Omental fat pad (tissue), 4 donors: Measurements from ENCODE around the gene MEX3D. TPM values are rescaled to one million over a fixed set of nuclear protein-coding genes. Genes with fewer than 3 reads are reported as not detected.
"Not testable (repeated sequence)": the region's sequence is repeated elsewhere in the genome, so short reads cannot be mapped to it uniquely, and the experiment has no call there.

Experiments used
- ATAC-seq: fragments of 150-250 bp; one replicate; pipeline ENCODE4 v1.9.1; 2016; ENCODE audit warnings: mild to moderate bottlenecking, moderate library complexity; ENCODE audit not compliant: low FRiP score
- DNase-seq: peaks from one replicate; pipeline ENCODE4 v3.0.0-alpha.2; 2019; ENCODE audit warnings: low spot score
- total RNA-seq, 4 donors: library from RNA; depleted of rRNA; stranded (reverse); fragments of >200 nt; gene quantifications; one replicate each; pipeline ENCODE4 v1.1.0, GENCODE V29; 2016
- TF ChIP-seq, protein P1 (sequence below), 3 donors: fragments of 450-650 bp; IDR thresholded peaks; one replicate each; pipeline ENCODE4 v1.5.1; 2016 to 2017; ENCODE audit warnings: antibody characterized with exemption in 3 of 3, mild to moderate bottlenecking in 3 of 3, moderate library complexity in 2 of 3

The MEX3D gene
- total RNA-seq, 4 donors from 2014 or later: 3.3 to 10.2 (median 7.7) TPM

- ATAC-seq (no peak), DNase-seq (no peak)
- TF ChIP-seq, protein P1, sequence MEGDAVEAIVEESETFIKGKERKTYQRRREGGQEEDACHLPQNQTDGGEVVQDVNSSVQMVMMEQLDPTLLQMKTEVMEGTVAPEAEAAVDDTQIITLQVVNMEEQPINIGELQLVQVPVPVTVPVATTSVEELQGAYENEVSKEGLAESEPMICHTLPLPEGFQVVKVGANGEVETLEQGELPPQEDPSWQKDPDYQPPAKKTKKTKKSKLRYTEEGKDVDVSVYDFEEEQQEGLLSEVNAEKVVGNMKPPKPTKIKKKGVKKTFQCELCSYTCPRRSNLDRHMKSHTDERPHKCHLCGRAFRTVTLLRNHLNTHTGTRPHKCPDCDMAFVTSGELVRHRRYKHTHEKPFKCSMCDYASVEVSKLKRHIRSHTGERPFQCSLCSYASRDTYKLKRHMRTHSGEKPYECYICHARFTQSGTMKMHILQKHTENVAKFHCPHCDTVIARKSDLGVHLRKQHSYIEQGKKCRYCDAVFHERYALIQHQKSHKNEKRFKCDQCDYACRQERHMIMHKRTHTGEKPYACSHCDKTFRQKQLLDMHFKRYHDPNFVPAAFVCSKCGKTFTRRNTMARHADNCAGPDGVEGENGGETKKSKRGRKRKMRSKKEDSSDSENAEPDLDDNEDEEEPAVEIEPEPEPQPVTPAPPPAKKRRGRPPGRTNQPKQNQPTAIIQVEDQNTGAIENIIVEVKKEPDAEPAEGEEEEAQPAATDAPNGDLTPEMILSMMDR (IDR thresholded peaks at IDR 0.05): no peak
These were observed 44.5 kb downstream of the MEX3D start, which contains the start of gene PLK5 for GRCh38 chr19:1523412-1524286. TSS of gene PLK5 (plus strand) at chr19:1524077. CDS start at chr19:1526997, 2,920 bp downstream.

DNA sequence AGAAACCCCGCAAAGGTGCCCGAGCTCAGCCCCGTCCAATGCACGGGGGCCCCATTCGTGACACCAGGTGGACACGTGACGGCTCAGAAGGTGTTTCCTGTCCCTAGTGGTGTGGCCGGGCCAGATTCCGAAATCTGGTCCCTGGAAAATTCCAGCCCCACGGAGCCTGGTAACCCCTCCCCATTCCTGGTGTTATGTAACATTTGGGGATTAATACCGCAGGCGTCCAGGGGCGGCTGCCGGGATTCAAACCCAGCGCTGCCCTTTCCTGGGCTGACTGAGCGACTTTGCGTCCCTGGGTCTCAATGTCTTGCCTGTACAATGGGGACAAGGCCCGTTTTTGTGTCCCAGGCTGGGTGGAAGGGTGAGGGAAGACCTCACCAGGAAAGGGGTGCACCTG lies 45.3 kb downstream of the MEX3D start:
- DNase-seq (no peak), ATAC-seq (no peak)
- TF ChIP-seq, protein P1 (IDR thresholded peaks at IDR 0.05): no peak

GRCh38 chr19:1522061-1522460 lies 46.1 kb downstream of the MEX3D start:
- TF ChIP-seq, protein P1 (IDR thresholded peaks at IDR 0.05): no peak
- DNase-seq (no peak), ATAC-seq (no peak)

DNA sequence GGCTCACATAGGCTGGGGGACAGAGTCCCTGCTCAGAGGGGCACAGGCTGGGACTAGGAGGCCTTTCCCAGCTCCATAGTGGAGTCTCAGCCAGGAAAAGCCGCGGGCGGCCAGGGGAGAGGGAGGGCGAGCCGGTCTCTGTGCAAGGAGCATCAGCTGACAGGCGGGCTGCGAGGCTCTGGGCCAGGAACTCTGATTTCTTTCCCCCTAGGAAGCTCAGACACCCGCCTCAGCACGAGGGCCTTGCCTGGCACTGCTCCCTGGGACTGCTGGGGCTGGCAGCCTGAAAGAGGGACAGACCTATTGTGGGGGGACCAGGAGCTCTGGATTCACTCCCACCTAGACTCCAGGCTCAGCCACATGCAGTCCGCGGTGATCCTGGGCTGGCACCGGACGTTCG lies 46.5 kb downstream of the MEX3D start:
- no peak for ATAC-seq
- TF ChIP-seq, protein P1 (IDR thresholded peaks at IDR 0.05): no peak
- DNase-seq: no peak

- TF ChIP-seq, protein P1 (IDR thresholded peaks at IDR 0.05): no peak
- ATAC-seq (no peak), DNase-seq (no peak)
These were observed 47.8 kb downstream of the MEX3D start for GRCh38 chr19:1520203-1520780.

DNA sequence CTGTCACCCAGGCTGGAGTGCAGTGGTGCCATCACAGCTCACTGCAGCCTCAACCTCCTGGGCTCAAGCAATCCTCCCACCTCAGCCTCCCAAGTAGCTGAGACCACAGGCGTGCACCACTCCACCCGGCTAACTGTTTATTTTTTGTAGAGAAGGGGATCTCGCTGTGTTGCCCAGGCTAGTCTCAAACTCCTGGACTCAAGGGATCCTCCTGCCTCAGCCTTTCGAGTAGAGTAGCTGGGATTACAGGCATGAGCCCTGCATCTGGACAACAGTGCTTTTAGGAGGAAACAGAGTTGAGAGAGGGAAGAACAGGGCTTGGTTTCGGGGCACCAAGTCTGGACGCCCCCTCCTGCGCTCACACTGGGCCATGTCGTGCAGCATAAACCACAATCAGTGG lies 48.3 kb downstream of the MEX3D start:
- not testable (repeated sequence) for ATAC-seq, DNase-seq

DNA sequence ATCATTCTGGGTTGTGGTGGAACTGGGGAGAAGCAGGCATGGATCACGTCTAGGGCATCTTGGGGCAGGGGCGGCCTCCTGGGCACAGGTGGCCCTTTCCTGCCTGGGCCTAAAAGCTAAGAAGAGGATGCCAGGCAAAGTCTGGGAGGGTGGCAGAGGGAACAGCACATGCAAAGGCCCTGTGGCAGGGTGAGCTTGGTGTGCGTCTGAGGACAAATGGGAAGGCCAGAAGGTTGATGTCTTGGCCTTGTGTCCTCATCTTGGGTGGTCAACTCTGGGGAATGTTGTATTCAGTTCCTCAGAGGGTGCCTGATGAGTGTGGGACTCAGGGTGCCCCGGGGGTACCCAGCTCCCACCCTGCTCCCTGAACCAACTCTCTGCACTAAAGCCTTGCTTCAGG lies 49.7 kb downstream of the MEX3D start:
- DNase-seq (no peak), ATAC-seq (no peak)
- TF ChIP-seq, protein P1 (IDR thresholded peaks at IDR 0.05): no peak
